Lung (tissue), 12 donors: ENCODE results near the gene IL4. TPM values are rescaled to one million over a fixed set of nuclear protein-coding genes. Genes with fewer than 3 reads are reported as not detected.

ENCODE experiments used
- ATAC-seq: fragments of 200-7000 bp; cut with Tn5 transposase; one replicate; pipeline ENCODE4 v1.9.1; 2020; ENCODE audit warnings: moderate number of reproducible peaks; ENCODE audit not compliant: insufficient read depth, low FRiP score
- DNase-seq, 3 donors: peaks; one replicate each; pipeline ENCODE4 v3.0.0-alpha.2; 2013 to 2017
- H3K27ac ChIP-seq, 2 donors: one replicate each; pipeline ENCODE4 v1.5.1; 2013; ENCODE audit warnings: mild to moderate bottlenecking in 2 of 2, moderate library complexity in 2 of 2, control low read depth in 1 of 2, inconsistent platforms in 1 of 2, low read depth in 1 of 2, low read length in 1 of 2
- H3K27me3 ChIP-seq, 3 donors: one replicate each; pipeline ENCODE4 v1.5.1; 2013; ENCODE audit warnings: low read length in 2 of 3; ENCODE audit not compliant: control insufficient read depth in 3 of 3, insufficient read depth in 3 of 3
- H3K36me3 ChIP-seq, 4 donors: one replicate each; pipeline ENCODE4 v1.5.1; 2013; ENCODE audit warnings: low read length in 4 of 4, mild to moderate bottlenecking in 1 of 4, moderate library complexity in 1 of 4; ENCODE audit not compliant: control insufficient read depth in 4 of 4, insufficient read depth in 4 of 4
- H3K4me1 ChIP-seq, 5 donors: one replicate each; pipeline ENCODE4 v1.5.1; 2013; ENCODE audit warnings: low read length in 5 of 5, mild to moderate bottlenecking in 2 of 5, moderate library complexity in 1 of 5; ENCODE audit not compliant: control insufficient read depth in 5 of 5, insufficient read depth in 5 of 5
- H3K4me3 ChIP-seq: one replicate; pipeline ENCODE4 v1.5.1; 2013; ENCODE audit warnings: mild to moderate bottlenecking, control low read depth, moderate library complexity
- H3K9ac ChIP-seq, 2 donors: one replicate each; pipeline ENCODE4 v1.5.1; 2013; ENCODE audit warnings: low read length in 2 of 2, control low read depth in 1 of 2; ENCODE audit not compliant: insufficient read depth in 1 of 2
- H3K9me3 ChIP-seq, 4 donors: one replicate each; pipeline ENCODE4 v1.5.1; 2013; ENCODE audit warnings: low read length in 3 of 4, mild to moderate bottlenecking in 1 of 4, moderate library complexity in 1 of 4; ENCODE audit not compliant: control insufficient read depth in 4 of 4, insufficient read depth in 3 of 4
- CTCF ChIP-seq: IDR thresholded peaks from 2 replicates; pipeline ENCODE4 v1.5.1; 2012; ENCODE audit warnings: mild to moderate bottlenecking; ENCODE audit errors: control extremely low read depth, extremely low read depth
- WGBS, 2 donors: extraction: QIAGEN DNeasy Blood & Tissue Kit; methylation state at CpG; one replicate each; pipeline ENCODE4 v1.1.7; 2013; 5-methylcytosine and 5-hydroxymethylcytosine counted together
- polyA plus RNA-seq, 2 donors: library from polyadenylated mRNA; stranded (reverse); fragments of 200-250 nt; gene quantifications; one replicate each; pipeline ENCODE4 v1.2.1, GENCODE V29; 2013
- total RNA-seq, 2 donors: library from RNA; depleted of rRNA in 1 of 2; stranded (reverse); fragments of >200 nt in 1 of 2; gene quantifications; one replicate each; pipeline ENCODE4 v1.2.1, GENCODE V29; 2014 to 2021
- donor health status: control.
- donor health status: control.
- donor health status: Bipolar disorder and iron deficiency.
- donor health status: healthy.
- donor health status: DM: yes; HTN: yes; CAD: no.

IL4 gene
- total and polyA plus RNA-seq, 4 donors = not detected

GRCh38 chr5:132648355-132648754, 25.4 kb upstream of the IL4 start:
- H3K27me3 ChIP-seq = peaks cover 0 to 8% (median 3%) of the 10 kb centered on the region in 3 donors
- no peak for TF ChIP-seq CTCF
- H3K9me3 ChIP-seq = peaks cover 0 to 8% (median 2%) of the 10 kb centered on the region in 4 donors
- no peak overlapping the region for H3K9ac ChIP-seq
- DNase-seq (no peak), ATAC-seq (no peak)
- no peak overlapping the region for H3K27ac ChIP-seq
- peaks cover 0 to 4% (median 0%) of the 10 kb centered on the region in 4 donors for H3K36me3 ChIP-seq
- 97 to 98% methylated on average over 1 of the region's 1 CpG for WGBS, 2 donors
- no peaks in the 10 kb centered on the region for H3K4me1 ChIP-seq
- H3K4me3 ChIP-seq = no peak overlapping the region

DNA sequence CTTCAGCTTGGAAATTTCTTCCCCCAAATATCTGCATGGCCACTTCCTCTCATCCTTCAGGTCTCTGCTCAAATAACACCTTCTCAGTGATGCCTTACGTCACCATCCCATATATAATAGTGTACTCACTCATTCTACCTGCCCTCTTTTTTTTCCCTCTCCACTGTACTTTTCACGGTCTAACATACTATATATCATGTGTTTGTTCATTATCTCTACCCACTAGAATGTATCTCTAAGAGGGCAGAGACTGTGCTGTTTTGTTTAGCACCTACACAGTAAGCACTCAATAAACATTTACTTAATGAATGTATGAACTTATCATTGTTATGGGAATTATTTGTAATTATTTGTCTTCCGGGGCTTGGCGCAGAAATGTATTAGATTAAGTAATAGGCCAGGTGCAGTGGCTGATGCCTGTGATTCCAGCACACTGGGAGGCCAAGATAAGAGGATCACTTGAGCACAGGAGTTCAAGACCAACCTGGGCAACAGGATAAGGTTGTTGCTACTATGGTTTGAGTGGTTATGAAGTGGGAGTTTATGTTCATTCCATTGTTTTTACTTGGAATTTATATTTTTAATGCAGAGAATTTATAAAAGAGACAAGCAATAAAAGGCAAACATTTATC, 21.8 kb upstream of the IL4 start:
- WGBS, 2 donors = 73 to 90% methylated on average over 4 of the region's 4 CpGs
- H3K27me3 ChIP-seq = peaks cover 0 to 32% (median 30%) of the 10 kb centered on the region in 3 donors
- no peaks in the 10 kb centered on the region for H3K36me3 ChIP-seq
- ATAC-seq (no peak), DNase-seq (no peak)
- H3K4me1 ChIP-seq = peaks cover 0 to 11% (median 0%) of the 10 kb centered on the region in 5 donors
- H3K4me3 ChIP-seq = no peak overlapping the region
- no peak overlapping the region for H3K27ac ChIP-seq
- peaks cover 0 to 8% (median 2%) of the 10 kb centered on the region in 4 donors for H3K9me3 ChIP-seq
- H3K9ac ChIP-seq = no peak overlapping the region
- TF ChIP-seq CTCF = no peak

DNA sequence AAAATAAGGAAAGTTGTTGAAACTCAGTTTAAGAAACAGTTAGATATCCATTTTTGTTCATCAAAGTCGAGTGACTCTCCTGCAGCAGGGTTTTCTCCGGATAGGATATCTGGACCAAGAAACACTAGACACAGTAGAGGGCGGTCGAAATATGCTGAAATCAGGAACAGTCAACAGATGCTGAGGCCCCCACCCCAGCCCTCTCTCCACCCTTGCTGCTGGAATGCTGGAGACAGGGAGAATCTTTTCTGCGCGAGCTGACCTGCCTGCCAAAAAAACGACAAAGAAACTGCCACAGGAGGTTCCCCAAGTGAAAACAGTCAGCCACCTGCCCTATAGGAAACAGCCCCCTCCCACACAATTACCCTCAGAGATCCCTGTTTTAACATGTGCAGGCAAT, 20.1 kb upstream of the IL4 start:
- peaks cover 0 to 2% (median 0%) of the 10 kb centered on the region in 4 donors for H3K9me3 ChIP-seq
- WGBS, 2 donors = 42 to 50% methylated on average over 7 of the region's 7 CpGs
- DNase-seq (no peak), ATAC-seq (no peak)
- H3K4me3 ChIP-seq = no peak overlapping the region
- H3K27ac ChIP-seq = no peak overlapping the region
- peaks cover 0 to 32% (median 30%) of the 10 kb centered on the region in 3 donors for H3K27me3 ChIP-seq
- H3K36me3 ChIP-seq = no peaks in the 10 kb centered on the region
- H3K4me1 ChIP-seq = peaks cover 0 to 11% (median 0%) of the 10 kb centered on the region in 5 donors
- TF ChIP-seq CTCF = no peak
- H3K9ac ChIP-seq = no peak overlapping the region
